ENCODE measurements around the gene HSDL2.
"Not testable (repeated sequence)": the region's sequence is repeated elsewhere in the genome, so short reads cannot be mapped to it uniquely, and the experiment has no call there.

Gene HSDL2

GRCh38 chr9:112382066-112382465 lies 2.2 kb downstream of the HSDL2 start:
- H3K4me2 ChIP-seq (ENCODE audit: low read length), result no peak overlapping the region
- H3K36me3 ChIP-seq (ENCODE audit: insufficient read depth, low read length), result peaks cover 4% of the 10 kb centered on the region
- H3K4me3 ChIP-seq (ENCODE audit: low read length), result no peak overlapping the region
- peaks cover 25% of the 10 kb centered on the region for H3K4me1 ChIP-seq (ENCODE audit: control insufficient read depth, insufficient read depth, low read length)
- no peaks in the 10 kb centered on the region for H3K9me3 ChIP-seq (replicated peaks; ENCODE audit: low read length)
- H3K9ac ChIP-seq (ENCODE audit: low read depth, low read length), result no peak overlapping the region
- H3K27me3 ChIP-seq (ENCODE audit: control insufficient read depth, insufficient read depth, low read length), result no peaks in the 10 kb centered on the region

DNA sequence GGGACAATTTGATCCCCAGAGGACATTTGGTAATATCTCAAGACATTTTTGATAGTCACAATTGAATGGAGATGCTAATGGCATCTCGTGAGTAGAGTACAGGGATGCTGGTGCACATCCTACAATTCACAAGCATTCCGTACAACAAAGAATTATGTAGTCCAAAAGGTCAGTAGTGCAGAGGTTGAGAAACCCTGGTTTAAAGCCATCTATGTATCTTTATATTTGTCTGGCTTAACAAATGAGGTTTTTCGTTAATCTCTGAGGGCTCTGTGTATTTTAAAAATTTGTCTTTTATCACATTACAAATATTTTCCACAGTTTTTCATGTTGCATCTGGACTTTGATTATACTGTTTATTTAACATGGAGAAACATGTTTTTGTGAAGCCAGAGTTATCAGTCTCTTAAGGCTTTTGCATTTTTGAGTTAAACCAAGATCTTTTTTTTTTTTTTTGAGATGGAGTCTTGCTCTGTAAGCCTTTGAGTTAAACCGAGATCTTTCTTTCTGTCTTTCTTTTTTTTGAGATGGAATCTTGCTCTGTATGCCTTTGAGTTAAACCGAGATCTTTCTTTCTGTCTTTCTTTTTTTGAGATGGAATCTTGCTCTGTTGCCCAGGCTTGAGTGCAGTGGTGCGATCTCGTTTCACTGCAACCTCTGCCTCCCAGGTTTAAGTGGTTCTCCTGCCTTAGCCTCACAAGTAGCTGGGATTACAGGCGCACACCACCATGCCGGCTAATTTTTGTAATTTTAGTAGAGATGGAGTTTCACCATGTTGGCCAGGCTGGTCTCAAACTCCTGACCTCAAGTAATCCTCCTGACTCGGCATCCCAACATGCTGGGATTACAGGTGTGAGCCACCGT lies 2.8 kb downstream of the HSDL2 start:
- Histone ChIP-seq H3K4me2 (ENCODE audit: low read length) (no peak overlapping the region), H3K4me3 (ENCODE audit: low read length) (no peak overlapping the region), H3K4me1 (ENCODE audit: control insufficient read depth, insufficient read depth, low read length) (peaks cover 18% of the 10 kb centered on the region), H3K9ac (ENCODE audit: low read depth, low read length) (no peak overlapping the region), H3K27me3 (ENCODE audit: control insufficient read depth, insufficient read depth, low read length) (no peaks in the 10 kb centered on the region), H3K9me3 (replicated peaks; ENCODE audit: low read length) (no peaks in the 10 kb centered on the region), H3K36me3 (ENCODE audit: insufficient read depth, low read length) (peaks cover 4% of the 10 kb centered on the region)

DNA sequence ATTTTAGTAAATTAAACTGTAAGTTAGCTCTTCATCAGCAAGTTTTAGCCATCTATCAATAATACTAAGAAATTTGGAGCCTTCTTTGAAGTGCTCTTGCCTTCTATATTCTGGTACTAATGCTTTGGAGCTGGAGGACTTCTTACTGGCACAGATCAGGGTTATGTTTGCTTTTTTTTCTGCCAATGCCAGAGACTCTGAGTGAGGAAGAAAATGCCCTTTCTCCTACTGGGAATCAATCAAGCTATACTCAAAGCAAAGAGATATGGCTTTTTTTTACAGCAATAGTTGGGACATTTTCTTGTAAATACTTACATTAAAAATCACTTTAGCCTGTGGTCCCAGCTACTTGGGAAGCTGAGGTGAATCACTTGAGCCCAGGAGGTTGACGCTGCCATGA lies 4.3 kb downstream of the HSDL2 start:
- Histone ChIP-seq H3K27me3 (ENCODE audit: control insufficient read depth, insufficient read depth, low read length) (no peaks in the 10 kb centered on the region), H3K9me3 (replicated peaks; ENCODE audit: low read length) (no peaks in the 10 kb centered on the region), H3K4me1 (ENCODE audit: control insufficient read depth, insufficient read depth, low read length) (peaks cover 9% of the 10 kb centered on the region), H3K4me2 (ENCODE audit: low read length) (no peak overlapping the region), H3K36me3 (ENCODE audit: insufficient read depth, low read length) (peaks cover 4% of the 10 kb centered on the region), H3K4me3 (ENCODE audit: low read length) (no peak overlapping the region), H3K9ac (ENCODE audit: low read depth, low read length) (no peak overlapping the region)

- Histone ChIP-seq H3K4me1 (ENCODE audit: control insufficient read depth, insufficient read depth, low read length) (peaks cover 9% of the 10 kb centered on the region), H3K36me3 (ENCODE audit: insufficient read depth, low read length) (peaks cover 4% of the 10 kb centered on the region), H3K4me3 (ENCODE audit: low read length) (no peak overlapping the region), H3K4me2 (ENCODE audit: low read length) (no peak overlapping the region), H3K27me3 (ENCODE audit: control insufficient read depth, insufficient read depth, low read length) (no peaks in the 10 kb centered on the region), H3K9ac (ENCODE audit: low read depth, low read length) (no peak overlapping the region), H3K9me3 (replicated peaks; ENCODE audit: low read length) (no peaks in the 10 kb centered on the region)
Observed at GRCh38 chr9:112384690-112385089, 4.8 kb downstream of the HSDL2 start.

GRCh38 chr9:112387115-112387514 lies 7.2 kb downstream of the HSDL2 start:
- Histone ChIP-seq H3K36me3 (ENCODE audit: insufficient read depth, low read length) (peaks cover 4% of the 10 kb centered on the region), H3K4me2 (ENCODE audit: low read length) (no peak overlapping the region), H3K9me3 (replicated peaks; ENCODE audit: low read length) (no peaks in the 10 kb centered on the region), H3K27me3 (ENCODE audit: control insufficient read depth, insufficient read depth, low read length) (no peaks in the 10 kb centered on the region), H3K4me1 (ENCODE audit: control insufficient read depth, insufficient read depth, low read length) (peaks cover 3% of the 10 kb centered on the region), H3K9ac (ENCODE audit: low read depth, low read length) (no peak overlapping the region), H3K4me3 (ENCODE audit: low read length) (no peak overlapping the region)

- not testable (repeated sequence) for H3K4me1 ChIP-seq (ENCODE audit: control insufficient read depth, insufficient read depth, low read length); H3K36me3 ChIP-seq (ENCODE audit: insufficient read depth, low read length); H3K9ac ChIP-seq (ENCODE audit: low read depth, low read length); H3K4me3 ChIP-seq (ENCODE audit: low read length); H3K27me3 ChIP-seq (ENCODE audit: control insufficient read depth, insufficient read depth, low read length); H3K9me3 ChIP-seq (replicated peaks; ENCODE audit: low read length); H3K4me2 ChIP-seq (ENCODE audit: low read length)
Observed at GRCh38 chr9:112389897-112390296, 10.0 kb downstream of the HSDL2 start.

DNA sequence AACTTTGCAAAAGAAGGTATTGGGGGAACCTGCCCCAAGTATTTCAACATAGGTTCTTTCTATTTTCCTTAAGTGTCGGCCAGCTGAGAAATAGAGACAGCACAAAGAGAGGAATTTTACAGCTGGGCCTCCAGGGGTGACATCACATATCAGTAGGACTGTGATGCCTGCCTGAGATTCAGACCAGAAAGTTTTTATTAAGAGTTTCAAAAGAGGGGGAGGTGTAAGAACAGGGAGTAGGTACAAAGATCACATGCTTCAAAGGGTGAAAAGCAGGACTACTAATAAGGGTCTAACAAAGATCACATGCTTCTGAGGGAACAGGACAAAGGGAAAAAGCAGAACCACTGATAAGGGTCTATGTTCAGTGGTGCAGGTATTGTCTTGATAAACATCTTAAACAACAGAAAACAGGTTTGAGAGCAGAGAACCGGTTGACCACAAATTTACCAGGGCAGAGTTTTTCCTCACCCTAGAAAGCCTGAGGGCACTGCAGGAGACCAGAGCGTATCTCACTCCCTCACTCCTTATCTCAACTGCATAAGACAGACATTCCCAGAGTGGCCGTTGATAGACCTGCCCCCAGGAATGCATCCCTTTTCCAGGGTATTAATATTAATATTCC lies 12.1 kb downstream of the HSDL2 start:
- H3K36me3 ChIP-seq (ENCODE audit: insufficient read depth, low read length); H3K9ac ChIP-seq (ENCODE audit: low read depth, low read length); H3K4me3 ChIP-seq (ENCODE audit: low read length); H3K9me3 ChIP-seq (replicated peaks; ENCODE audit: low read length); H3K4me1 ChIP-seq (ENCODE audit: control insufficient read depth, insufficient read depth, low read length); H3K27me3 ChIP-seq (ENCODE audit: control insufficient read depth, insufficient read depth, low read length); H3K4me2 ChIP-seq (ENCODE audit: low read length): not testable (repeated sequence)

DNA sequence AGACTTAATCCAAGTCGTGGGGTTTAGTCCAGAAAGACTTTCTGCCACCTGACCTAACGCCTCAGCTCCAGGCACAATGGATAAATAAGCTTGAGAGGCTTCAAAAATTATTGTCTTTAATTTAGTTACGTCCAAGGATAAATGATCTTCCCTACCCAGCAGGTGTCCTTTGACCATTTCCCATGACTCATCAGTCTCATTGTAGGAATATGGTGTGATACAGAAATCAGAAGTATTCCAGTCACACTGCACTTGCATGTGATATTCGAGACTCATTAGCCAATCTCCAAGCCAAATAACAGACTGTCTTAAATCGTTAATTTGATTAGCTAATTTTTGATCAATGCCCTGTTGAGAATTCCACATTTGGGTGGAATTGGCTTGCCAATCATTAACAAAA lies 13.2 kb downstream of the HSDL2 start:
- H3K4me1 ChIP-seq (ENCODE audit: control insufficient read depth, insufficient read depth, low read length); H3K9ac ChIP-seq (ENCODE audit: low read depth, low read length); H3K4me3 ChIP-seq (ENCODE audit: low read length); H3K4me2 ChIP-seq (ENCODE audit: low read length); H3K27me3 ChIP-seq (ENCODE audit: control insufficient read depth, insufficient read depth, low read length); H3K9me3 ChIP-seq (replicated peaks; ENCODE audit: low read length); H3K36me3 ChIP-seq (ENCODE audit: insufficient read depth, low read length): not testable (repeated sequence)

GRCh38 chr9:112396416-112396815 lies 16.5 kb downstream of the HSDL2 start:
- Histone ChIP-seq H3K9ac (ENCODE audit: low read depth, low read length) (no peak overlapping the region), H3K4me1 (ENCODE audit: control insufficient read depth, insufficient read depth, low read length) (no peaks in the 10 kb centered on the region), H3K4me3 (ENCODE audit: low read length) (no peak overlapping the region), H3K36me3 (ENCODE audit: insufficient read depth, low read length) (no peaks in the 10 kb centered on the region), H3K4me2 (ENCODE audit: low read length) (no peak overlapping the region), H3K9me3 (replicated peaks; ENCODE audit: low read length) (peaks cover 3% of the 10 kb centered on the region), H3K27me3 (ENCODE audit: control insufficient read depth, insufficient read depth, low read length) (no peaks in the 10 kb centered on the region)

DNA sequence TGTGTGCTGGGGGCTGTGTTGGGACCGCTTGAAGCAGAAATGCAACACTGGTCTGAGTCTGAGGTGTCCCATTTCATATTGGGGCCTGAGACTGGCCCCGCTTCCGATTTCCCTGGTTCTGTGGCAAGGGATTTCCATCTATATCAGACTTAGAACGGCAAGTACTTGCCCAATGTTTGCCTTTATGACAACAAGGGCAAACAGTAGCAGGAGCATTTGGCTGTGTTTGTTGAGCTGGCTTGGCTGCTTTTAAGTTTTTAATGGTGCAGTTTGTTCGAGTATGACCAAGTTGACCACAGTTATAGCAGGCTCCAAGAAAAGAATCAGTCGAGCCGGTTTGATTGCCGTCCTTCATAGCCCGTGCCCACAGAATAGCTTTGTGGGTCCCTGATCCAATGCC lies 17.0 kb downstream of the HSDL2 start:
- H3K27me3 ChIP-seq (ENCODE audit: control insufficient read depth, insufficient read depth, low read length), result no peaks in the 10 kb centered on the region
- no peak overlapping the region for H3K4me3 ChIP-seq (ENCODE audit: low read length)
- H3K9me3 ChIP-seq (replicated peaks; ENCODE audit: low read length), result peaks cover 3% of the 10 kb centered on the region
- no peak overlapping the region for H3K4me2 ChIP-seq (ENCODE audit: low read length)
- no peaks in the 10 kb centered on the region for H3K36me3 ChIP-seq (ENCODE audit: insufficient read depth, low read length)
- no peak overlapping the region for H3K9ac ChIP-seq (ENCODE audit: low read depth, low read length)
- no peaks in the 10 kb centered on the region for H3K4me1 ChIP-seq (ENCODE audit: control insufficient read depth, insufficient read depth, low read length)

- no peak overlapping the region for H3K4me3 ChIP-seq (ENCODE audit: low read length)
- no peak overlapping the region for H3K4me2 ChIP-seq (ENCODE audit: low read length)
- H3K9ac ChIP-seq (ENCODE audit: low read depth, low read length), result no peak overlapping the region
- H3K36me3 ChIP-seq (ENCODE audit: insufficient read depth, low read length), result no peaks in the 10 kb centered on the region
- peaks cover 3% of the 10 kb centered on the region for H3K9me3 ChIP-seq (replicated peaks; ENCODE audit: low read length)
- no peaks in the 10 kb centered on the region for H3K27me3 ChIP-seq (ENCODE audit: control insufficient read depth, insufficient read depth, low read length)
- no peaks in the 10 kb centered on the region for H3K4me1 ChIP-seq (ENCODE audit: control insufficient read depth, insufficient read depth, low read length)
Observed at GRCh38 chr9:112401175-112401815, 21.4 kb downstream of the HSDL2 start.
